GM06990 (cell line): Measurements from ENCODE around the gene CAMK4.

Source experiments
- DNase-seq: peaks from one replicate; pipeline ENCODE4 v3.0.0-alpha.2; 2011; ENCODE audit not compliant: insufficient read length; ENCODE audit errors: extremely low read depth
- H3K27me3 ChIP-seq: replicated peaks from 2 replicates; pipeline ENCODE4 v1.6.0; 2011; ENCODE audit warnings: low read length; ENCODE audit not compliant: control insufficient read depth, insufficient read depth
- H3K36me3 ChIP-seq: 2 replicates; pipeline ENCODE4 v1.5.1; 2011; ENCODE audit warnings: low read length; ENCODE audit not compliant: control insufficient read depth, insufficient read depth
- H3K4me3 ChIP-seq: replicated peaks from 2 replicates; pipeline ENCODE4 v1.5.1; 2011; ENCODE audit warnings: low read depth, mild to moderate bottlenecking, control low read depth, low read length
- CTCF ChIP-seq: IDR thresholded peaks from 2 replicates; pipeline ENCODE4 v1.5.1; 2011; ENCODE audit warnings: low read length, control low read depth, mild to moderate bottlenecking, inconsistent platforms; ENCODE audit not compliant: insufficient read depth, poor library complexity, severe bottlenecking

CAMK4 gene

GRCh38 chr5:111197523-111197922, 26.7 kb upstream of the CAMK4 start:
- Histone ChIP-seq H3K4me3 (no peak overlapping the region), H3K27me3 (no peaks in the 10 kb centered on the region), H3K36me3 (no peaks in the 10 kb centered on the region)
- TF ChIP-seq CTCF: no peak
- no peak for DNase-seq

DNA sequence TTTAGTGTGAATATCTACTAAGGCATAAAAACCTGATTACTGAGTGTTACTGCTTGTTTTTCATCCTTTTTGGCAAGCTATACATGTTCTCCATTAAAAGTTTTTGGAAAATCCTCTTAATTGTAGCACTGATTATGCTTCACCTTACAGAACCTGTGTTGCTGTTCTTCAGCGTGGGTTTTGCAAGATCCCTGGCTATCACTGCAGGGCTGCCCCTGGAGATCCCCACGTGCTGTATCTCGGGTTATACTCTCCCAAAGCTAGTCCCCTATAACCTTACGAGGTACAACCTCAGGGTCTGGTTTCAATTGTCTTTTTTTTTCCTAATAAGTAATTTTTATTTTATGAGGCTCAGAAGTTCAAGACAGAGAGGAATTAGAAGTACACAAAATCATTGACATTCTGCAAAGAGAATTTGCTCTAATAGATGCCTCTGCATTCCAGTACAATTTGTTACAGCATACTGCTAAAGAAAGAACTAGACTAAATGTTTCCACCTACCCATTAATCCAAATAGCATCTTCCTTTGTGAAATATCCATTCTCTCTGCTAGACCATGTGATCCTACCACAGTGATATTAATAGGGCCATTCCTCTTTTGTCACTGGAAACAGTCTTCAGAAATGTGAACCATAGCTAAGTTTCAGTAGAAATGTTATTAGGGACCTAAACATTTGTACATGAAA, 25.8 kb upstream of the CAMK4 start:
- no peaks in the 10 kb centered on the region for H3K36me3 ChIP-seq
- H3K4me3 ChIP-seq: no peak overlapping the region
- DNase-seq: no peak
- no peaks in the 10 kb centered on the region for H3K27me3 ChIP-seq
- TF ChIP-seq CTCF: no peak

GRCh38 chr5:111200828-111201227, 23.4 kb upstream of the CAMK4 start:
- H3K4me3 ChIP-seq: no peak overlapping the region

DNA sequence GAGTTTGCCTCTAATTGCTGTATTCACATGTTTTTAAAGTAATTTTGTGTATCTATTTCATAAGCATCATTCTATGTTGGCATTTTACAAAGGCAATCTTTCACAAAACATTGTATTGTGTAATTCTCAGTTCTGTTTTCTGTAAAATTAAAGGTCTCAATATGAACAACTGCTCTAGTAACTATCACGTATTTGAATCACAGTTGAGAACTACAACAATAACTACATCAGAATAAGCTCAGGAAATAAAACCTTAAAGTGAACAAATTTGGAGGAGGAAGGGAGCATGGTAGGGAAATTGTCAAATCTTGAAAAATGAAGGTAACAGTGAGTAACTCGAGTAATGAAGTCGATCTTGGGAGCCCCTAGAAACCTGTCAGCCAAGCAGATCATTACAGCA, 22.5 kb upstream of the CAMK4 start:
- no peaks in the 10 kb centered on the region for H3K27me3 ChIP-seq
- no peaks in the 10 kb centered on the region for H3K36me3 ChIP-seq
- no peak for TF ChIP-seq CTCF
- H3K4me3 ChIP-seq: no peak overlapping the region
- no peak for DNase-seq

More at GRCh38 chr5:111200828-111201227, 23.4 kb upstream of the CAMK4 start:
- H3K27me3 ChIP-seq: no peaks in the 10 kb centered on the region
- no peaks in the 10 kb centered on the region for H3K36me3 ChIP-seq
- TF ChIP-seq CTCF: no peak
- DNase-seq: no peak

- H3K27me3 ChIP-seq: no peaks in the 10 kb centered on the region
- DNase-seq: no peak
- H3K4me3 ChIP-seq: no peak overlapping the region
- no peak for TF ChIP-seq CTCF
- no peaks in the 10 kb centered on the region for H3K36me3 ChIP-seq
Measured at GRCh38 chr5:111211341-111211740, 12.8 kb upstream of the CAMK4 start.
